GM21515 (cell line): ENCODE results near the gene BBS10.
"Not testable (repeated sequence)": the region's sequence is repeated elsewhere in the genome, so short reads cannot be mapped to it uniquely, and the experiment has no call there.

Experiments
- ATAC-seq: cut with Tn5 transposase; IDR thresholded peaks from one replicate; pipeline ENCODE4 v1.9.1; 2021; ENCODE audit not compliant: unreplicated experiment

Gene BBS10

GRCh38 chr12:76348079-76348901 lies at the start of gene BBS10:
BBS10 (minus strand) TSS chr12:76348415; CDS start chr12:76348358, 57 bp downstream.
- peak; percentile 97 for ATAC-seq

GRCh38 chr12:76391461-76391860 lies 43.2 kb upstream of the BBS10 start:
- ATAC-seq, result no peak

GRCh38 chr12:76387614-76388013 lies 39.4 kb upstream of the BBS10 start:
- ATAC-seq, result no peak

- ATAC-seq, result no peak
Observed at GRCh38 chr12:76384560-76384959, 36.3 kb upstream of the BBS10 start.

- ATAC-seq, result no peak
Observed at GRCh38 chr12:76383988-76384387, 35.8 kb upstream of the BBS10 start.

GRCh38 chr12:76379261-76379660 lies 31.0 kb upstream of the BBS10 start:
- ATAC-seq, result no peak

- not testable (repeated sequence) for ATAC-seq
Observed at GRCh38 chr12:76376876-76377275, 28.7 kb upstream of the BBS10 start.

- ATAC-seq, result no peak
Observed at GRCh38 chr12:76375939-76376338, 27.7 kb upstream of the BBS10 start.

- no peak for ATAC-seq
Observed at GRCh38 chr12:76375470-76375869, 27.3 kb upstream of the BBS10 start.

GRCh38 chr12:76374386-76375020 lies 26.3 kb upstream of the BBS10 start:
- no peak for ATAC-seq

GRCh38 chr12:76368230-76368629 lies 20.0 kb upstream of the BBS10 start:
- no peak for ATAC-seq

- no peak for ATAC-seq
Observed at GRCh38 chr12:76366163-76366562, 17.9 kb upstream of the BBS10 start.

- ATAC-seq, result not testable (repeated sequence)
Observed at GRCh38 chr12:76364131-76364530, 15.9 kb upstream of the BBS10 start.

- ATAC-seq, result no peak
Observed at GRCh38 chr12:76360316-76360715, 12.1 kb upstream of the BBS10 start.

GRCh38 chr12:76356071-76356470 lies 7.9 kb upstream of the BBS10 start:
- no peak for ATAC-seq

GRCh38 chr12:76346798-76347420 lies 1.3 kb downstream of the BBS10 start:
- no peak for ATAC-seq

GRCh38 chr12:76346236-76346635 lies 2.0 kb downstream of the BBS10 start:
- ATAC-seq, result no peak

GRCh38 chr12:76345569-76345968 lies 2.6 kb downstream of the BBS10 start:
- no peak for ATAC-seq

GRCh38 chr12:76341436-76342030 lies 6.7 kb downstream of the BBS10 start:
- ATAC-seq, result no peak

- no peak for ATAC-seq
Observed at GRCh38 chr12:76340680-76341435, 7.4 kb downstream of the BBS10 start.

- ATAC-seq, result no peak
Observed at GRCh38 chr12:76337583-76337982, 10.6 kb downstream of the BBS10 start.
